Adrenal gland (tissue), 12 donors: Measurements from ENCODE around the gene LATS2. TPM values are rescaled to one million over a fixed set of nuclear protein-coding genes. Genes with fewer than 3 reads are reported as not detected.
A peak's percentile ranks its signal among the peaks of the same experiment; 100 is the strongest.

ENCODE experiments used
- DNase-seq, 7 donors: peaks; one replicate each; pipeline ENCODE4 v3.0.0-alpha.2; 2019 to 2020
- H3K27ac ChIP-seq, 5 donors: fragments of 200-600 bp; sonication (generic) in 4 of 5; 1 replicate in 3 of 5; 2 replicates in 2 of 5; pipeline versions ENCODE4 v1.5.1 to v1.8.0; 2016 to 2020; ENCODE audit warnings: mild to moderate bottlenecking in 1 of 5
- H3K27me3 ChIP-seq: fragments of 200-600 bp; 2 replicates; pipeline ENCODE4 v1.8.0; 2021
- H3K36me3 ChIP-seq, 2 donors: fragments of 200-600 bp; replicated peaks in 1 of 2; 1 replicate in 1 of 2; 2 replicates in 1 of 2; pipeline versions ENCODE4 v1.5.1 to v1.8.0; 2018 to 2022
- H3K4me1 ChIP-seq, 2 donors: fragments of 200-600 bp; replicated peaks in 1 of 2; 1 replicate in 1 of 2; 2 replicates in 1 of 2; pipeline versions ENCODE4 v1.5.1 to v1.8.0; 2018 to 2021
- H3K4me3 ChIP-seq, 4 donors: fragments of 200-600 bp; sonication (generic) in 3 of 4; one replicate each; pipeline ENCODE4 v1.5.1; 2016 to 2018
- H3K9me3 ChIP-seq, 3 donors: fragments of 200-600 bp; sonication (generic) in 1 of 3; replicated peaks in 1 of 3; 1 replicate in 2 of 3; 2 replicates in 1 of 3; pipeline versions ENCODE4 v1.5.1 to v1.8.0; 2016 to 2021
- CTCF ChIP-seq, 6 experiments: fragments of 450-650 bp in 4 of 6; fragments of 200-600 bp in 2 of 6; sonication (generic) in 1 of 6; IDR thresholded peaks; 1 replicate in 5 of 6; 2 replicates in 1 of 6; pipeline versions ENCODE4 v1.5.1 to v1.8.0; 2016 to 2021; ENCODE audit warnings: antibody characterized with exemption in 6 of 6, mild to moderate bottlenecking in 2 of 6, moderate library complexity in 1 of 6
- POLR2A ChIP-seq, 2 donors: fragments of 450-650 bp; IDR thresholded peaks; one replicate each; pipeline ENCODE4 v1.6.1; 2017; ENCODE audit warnings: antibody characterized with exemption in 2 of 2, mild to moderate bottlenecking in 2 of 2, moderate library complexity in 1 of 2
- WGBS, 4 donors: extraction: QIAGEN DNeasy Blood & Tissue Kit in 2 of 4; methylation state at CpG; one replicate each; pipeline versions ENCODE4 v1.1.5 to v1.1.7; 2013 to 2017; 5-methylcytosine and 5-hydroxymethylcytosine counted together
- intact Hi-C, 2 donors: fragments of 100-400 bp; cut with DNase I; formaldehyde crosslinking; loops; one replicate each; pipeline versions ENCODE4 v1.14.1 to v1.15.0; 2022 to 2023
- polyA plus RNA-seq, 3 donors: library from polyadenylated mRNA; stranded (reverse); fragments of 200-250 nt in 2 of 3; fragments of 350-450 nt in 1 of 3; fragmentation: Illumina TruSeq in 1 of 3; extraction: RNeasy Lipid Tissue Mini Kit (QIAGEN cat#74804) in 1 of 3; gene quantifications; one replicate each; pipeline ENCODE4 v1.2.3, GENCODE V29; 2013 to 2014
- total RNA-seq, 9 donors: library from RNA; depleted of rRNA in 4 of 9; stranded (reverse); fragments of >200 nt in 4 of 9; fragments of 120-200 nt in 1 of 9; fragmentation: NEBNext Ultra II Directional in 1 of 9; extraction: Animal tissue kit (Norgen Biotek cat#: 25700) in 1 of 9; gene quantifications; one replicate each; pipeline versions ENCODE4 v1.1.0 to v1.2.4, GENCODE V29; 2013 to 2023
- donor health status: healthy with polysubstance abuse.
- donor health status: Bipolar disorder and iron deficiency.
- donor health status: DM: yes; HTN: yes; CAD: no.
- donor health status: DM: no; HTN: no; CAD: no.
- donor health status: DM: no; HTN: no; CAD: no.
- donor health status: DM: yes; HTN: yes; CAD: no.

The LATS2 gene
- total and polyA plus RNA-seq, 12 donors, result 7.4 to 35.6 (median 23.3) TPM

DNA sequence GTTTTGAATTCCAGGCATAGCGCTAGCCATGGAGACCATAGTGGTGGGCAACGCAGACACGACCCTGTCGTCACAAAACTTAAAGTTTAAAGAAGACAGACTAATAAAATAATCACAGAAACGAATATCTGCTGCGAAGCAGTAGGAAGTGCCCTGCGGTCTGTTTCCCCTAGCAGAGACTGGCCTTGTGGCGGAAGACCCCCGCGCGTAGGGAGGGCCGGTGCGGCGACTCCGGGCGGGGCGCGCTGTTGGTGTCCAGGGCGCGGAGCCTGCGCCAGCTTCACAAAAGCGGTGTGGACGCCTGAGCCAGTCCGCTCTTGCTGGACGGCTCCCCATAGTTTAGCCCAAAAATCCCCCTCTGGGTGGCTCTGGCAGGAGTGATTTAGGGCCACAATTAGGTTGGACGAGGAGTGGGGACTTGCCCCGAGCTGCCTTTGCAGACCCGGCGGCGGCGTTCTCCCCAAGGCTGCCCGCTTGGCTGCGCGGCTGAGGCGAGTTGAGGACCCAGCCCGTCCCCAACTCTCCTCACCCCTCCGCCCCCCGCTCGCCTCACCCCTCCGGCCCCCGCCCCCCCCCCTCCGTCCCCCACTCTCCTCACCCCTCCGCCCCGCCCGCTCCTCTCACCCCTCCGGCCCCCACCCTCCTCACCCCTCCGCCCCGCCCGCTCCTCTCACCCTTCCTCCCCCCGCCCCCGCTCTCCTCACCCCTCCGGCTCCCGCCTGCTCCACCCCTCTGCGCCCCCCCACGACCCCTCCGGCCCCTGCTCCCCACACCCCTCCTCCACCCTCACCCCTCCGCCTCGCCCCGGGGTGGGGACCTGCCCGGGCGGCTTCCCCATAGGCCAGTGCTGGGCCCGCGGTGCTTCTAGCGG, 14.2 kb upstream of the LATS2 start:
- Histone ChIP-seq H3K4me3 (peak overlapping the region in 2 of 4 donors; percentile 38 to 60), H3K4me1 (peaks cover 0 to 4% of the 10 kb centered on the region in 2 donors), H3K27me3 (no peaks in the 10 kb centered on the region), H3K27ac (peak overlapping the region in 2 of 5 donors; percentile 49 to 77), H3K36me3 (no peaks in the 10 kb centered on the region), H3K9me3 (no peaks in the 10 kb centered on the region)
- TF ChIP-seq CTCF (IDR thresholded peaks at IDR 0.05) (no peak), POLR2A (IDR thresholded peaks at IDR 0.05) (no peak)
- no peak for DNase-seq
- 4 to 8% (median 7%) methylated on average over 29 to 58 of the region's 64 CpGs for WGBS, 4 donors
- intact Hi-C loops, result loop anchor here in 1 of 2 donors (10.0 kb wide), 1 partner anchor 131 kb away; no protein-coding TSS in a partner anchor

DNA sequence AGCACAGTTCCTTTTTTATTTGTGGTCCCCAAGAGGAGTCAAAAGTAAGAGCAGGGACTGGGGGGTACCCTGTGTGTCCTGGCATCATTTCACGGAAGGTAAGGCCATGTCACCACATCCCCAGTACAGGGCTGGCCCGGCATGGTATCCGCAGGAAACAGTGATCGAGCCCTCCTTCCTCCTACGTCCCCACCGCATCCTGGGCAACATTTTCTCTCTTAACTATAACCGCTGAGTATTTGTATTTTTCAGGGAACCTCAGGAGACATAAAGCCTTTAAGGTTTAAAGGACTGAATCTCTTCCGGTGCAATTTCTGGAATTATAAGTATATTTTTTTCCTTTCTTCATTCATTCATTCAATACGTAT, 13.6 kb upstream of the LATS2 start:
- Histone ChIP-seq H3K27ac (peak overlapping the region in 2 of 5 donors; percentile 49 to 77), H3K27me3 (no peaks in the 10 kb centered on the region), H3K4me1 (peaks cover 2 to 5% of the 10 kb centered on the region in 2 donors), H3K4me3 (peak overlapping the region in 2 of 4 donors; percentile 38 to 60), H3K9me3 (no peaks in the 10 kb centered on the region), H3K36me3 (no peaks in the 10 kb centered on the region)
- DNase-seq, result peak in 1 of 7 donors; percentile 34
- WGBS, 4 donors, result 45 to 58% (median 47%) methylated on average over 9 of the region's 9 CpGs
- no peak for TF ChIP-seq CTCF (IDR thresholded peaks at IDR 0.05)
- TF ChIP-seq POLR2A (IDR thresholded peaks at IDR 0.05), result no peak
- intact Hi-C loops, result loop anchor here in 1 of 2 donors (10.0 kb wide), 1 partner anchor 130 kb away; no protein-coding TSS in a partner anchor

GRCh38 chr13:21074546-21074945, 13.2 kb upstream of the LATS2 start:
- no peak for TF ChIP-seq CTCF (IDR thresholded peaks at IDR 0.05)
- TF ChIP-seq POLR2A (IDR thresholded peaks at IDR 0.05), result no peak
- peak overlapping the region in 1 of 4 donors; percentile 60 for H3K4me3 ChIP-seq
- DNase-seq, result no peak
- H3K36me3 ChIP-seq, result no peaks in the 10 kb centered on the region
- no peaks in the 10 kb centered on the region for H3K9me3 ChIP-seq
- WGBS, 4 donors, result 48 to 68% (median 58%) methylated on average over 10 of the region's 10 CpGs
- H3K4me1 ChIP-seq, result peaks cover 6 to 9% of the 10 kb centered on the region in 2 donors
- H3K27me3 ChIP-seq, result no peaks in the 10 kb centered on the region
- peak overlapping the region in 2 of 5 donors; percentile 42 to 49 for H3K27ac ChIP-seq
- intact Hi-C loops, result loop anchor here in 1 of 2 donors (10.0 kb wide), 1 partner anchor 130 kb away; no protein-coding TSS in a partner anchor

DNA sequence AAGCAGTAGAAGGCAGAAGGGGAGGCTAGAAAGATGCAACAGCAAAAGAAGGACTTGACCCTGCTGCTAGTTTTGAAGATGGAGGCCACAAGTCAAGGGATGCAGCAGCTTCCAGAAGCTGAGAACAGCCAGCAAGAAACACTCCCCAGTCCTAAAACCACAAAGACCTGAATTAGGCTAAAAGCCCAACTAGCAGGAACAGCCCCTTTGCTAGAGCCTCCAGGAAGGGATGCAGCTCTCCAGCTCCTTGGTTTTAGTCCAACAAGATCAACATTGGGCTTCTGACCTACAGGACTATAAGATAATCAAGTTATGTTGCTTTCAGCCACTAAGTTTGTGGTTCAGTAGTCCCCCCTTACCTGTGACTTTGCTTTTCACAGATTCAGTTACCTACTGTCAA, 10.5 kb upstream of the LATS2 start:
- Histone ChIP-seq H3K4me1 (peaks cover 9 to 12% of the 10 kb centered on the region in 2 donors), H3K36me3 (no peaks in the 10 kb centered on the region), H3K9me3 (no peaks in the 10 kb centered on the region), H3K4me3 (no peak overlapping the region), H3K27me3 (no peaks in the 10 kb centered on the region), H3K27ac (no peak overlapping the region)
- intact Hi-C loops, result loop anchor here in 1 of 2 donors (10.0 kb wide), 1 partner anchor 127 kb away; no protein-coding TSS in a partner anchor
- TF ChIP-seq POLR2A (IDR thresholded peaks at IDR 0.05), result no peak
- TF ChIP-seq CTCF (IDR thresholded peaks at IDR 0.05), result no peak
- DNase-seq, result no peak
